Lung (tissue), 12 donors: ENCODE measurements around the gene AUTS2. TPM values are rescaled to one million over a fixed set of nuclear protein-coding genes. Genes with fewer than 3 reads are reported as not detected.

Experiments
- ATAC-seq: fragments of 200-7000 bp; cut with Tn5 transposase; one replicate; pipeline ENCODE4 v1.9.1; 2020; ENCODE audit warnings: moderate number of reproducible peaks; ENCODE audit not compliant: insufficient read depth, low FRiP score
- DNase-seq, 3 donors: peaks; one replicate each; pipeline ENCODE4 v3.0.0-alpha.2; 2013 to 2017
- H3K27ac ChIP-seq, 2 donors: one replicate each; pipeline ENCODE4 v1.5.1; 2013; ENCODE audit warnings: mild to moderate bottlenecking in 2 of 2, moderate library complexity in 2 of 2, control low read depth in 1 of 2, inconsistent platforms in 1 of 2, low read depth in 1 of 2, low read length in 1 of 2
- H3K27me3 ChIP-seq, 3 donors: one replicate each; pipeline ENCODE4 v1.5.1; 2013; ENCODE audit warnings: low read length in 2 of 3; ENCODE audit not compliant: control insufficient read depth in 3 of 3, insufficient read depth in 3 of 3
- H3K36me3 ChIP-seq, 4 donors: one replicate each; pipeline ENCODE4 v1.5.1; 2013; ENCODE audit warnings: low read length in 4 of 4, mild to moderate bottlenecking in 1 of 4, moderate library complexity in 1 of 4; ENCODE audit not compliant: control insufficient read depth in 4 of 4, insufficient read depth in 4 of 4
- H3K4me1 ChIP-seq, 5 donors: one replicate each; pipeline ENCODE4 v1.5.1; 2013; ENCODE audit warnings: low read length in 5 of 5, mild to moderate bottlenecking in 2 of 5, moderate library complexity in 1 of 5; ENCODE audit not compliant: control insufficient read depth in 5 of 5, insufficient read depth in 5 of 5
- H3K4me3 ChIP-seq: one replicate; pipeline ENCODE4 v1.5.1; 2013; ENCODE audit warnings: mild to moderate bottlenecking, control low read depth, moderate library complexity
- H3K9ac ChIP-seq, 2 donors: one replicate each; pipeline ENCODE4 v1.5.1; 2013; ENCODE audit warnings: low read length in 2 of 2, control low read depth in 1 of 2; ENCODE audit not compliant: insufficient read depth in 1 of 2
- H3K9me3 ChIP-seq, 4 donors: one replicate each; pipeline ENCODE4 v1.5.1; 2013; ENCODE audit warnings: low read length in 3 of 4, mild to moderate bottlenecking in 1 of 4, moderate library complexity in 1 of 4; ENCODE audit not compliant: control insufficient read depth in 4 of 4, insufficient read depth in 3 of 4
- CTCF ChIP-seq: IDR thresholded peaks from 2 replicates; pipeline ENCODE4 v1.5.1; 2012; ENCODE audit warnings: mild to moderate bottlenecking; ENCODE audit errors: control extremely low read depth, extremely low read depth
- whole genome bisulfite sequencing, 2 donors: extraction: QIAGEN DNeasy Blood & Tissue Kit; methylation state at CpG; one replicate each; pipeline ENCODE4 v1.1.7; 2013; 5-methylcytosine and 5-hydroxymethylcytosine counted together
- polyA plus RNA-seq, 2 donors: library from polyadenylated mRNA; stranded (reverse); fragments of 200-250 nt; gene quantifications; one replicate each; pipeline ENCODE4 v1.2.1, GENCODE V29; 2013
- total RNA-seq, 2 donors: library from RNA; depleted of rRNA in 1 of 2; stranded (reverse); fragments of >200 nt in 1 of 2; gene quantifications; one replicate each; pipeline ENCODE4 v1.2.1, GENCODE V29; 2014 to 2021
- donor health status: control.
- donor health status: control.
- donor health status: Bipolar disorder and iron deficiency.
- donor health status: healthy.
- donor health status: DM: yes; HTN: yes; CAD: no.

AUTS2 gene
- total and polyA plus RNA-seq, 4 donors: 11.8 to 115 (median 40.6) TPM

- Histone ChIP-seq H3K4me1 (peaks cover 0 to 27% (median 7%) of the 10 kb centered on the region in 5 donors), H3K9ac (no peak overlapping the region), H3K27ac (no peak overlapping the region), H3K4me3 (no peak overlapping the region), H3K36me3 (no peaks in the 10 kb centered on the region), H3K9me3 (no peaks in the 10 kb centered on the region), H3K27me3 (no peaks in the 10 kb centered on the region)
- no peak for ATAC-seq
- no peak for TF ChIP-seq CTCF
- WGBS, 2 donors: 49 to 50% methylated on average over 8 of the region's 8 CpGs
- no peak for DNase-seq
Measured at GRCh38 chr7:69610374-69611084, 12.3 kb downstream of the AUTS2 start.

GRCh38 chr7:69612981-69613380 is 14.7 kb downstream of the AUTS2 start:
- 92 to 95% methylated on average over 3 of the region's 3 CpGs for WGBS, 2 donors
- H3K9ac ChIP-seq: no peak overlapping the region
- no peaks in the 10 kb centered on the region for H3K27me3 ChIP-seq
- TF ChIP-seq CTCF: no peak
- H3K4me3 ChIP-seq: no peak overlapping the region
- ATAC-seq (no peak), DNase-seq (no peak)
- peaks cover 0 to 22% (median 3%) of the 10 kb centered on the region in 5 donors for H3K4me1 ChIP-seq
- H3K27ac ChIP-seq: no peak overlapping the region
- H3K36me3 ChIP-seq: no peaks in the 10 kb centered on the region
- H3K9me3 ChIP-seq: no peaks in the 10 kb centered on the region

- Histone ChIP-seq H3K4me1 (peaks cover 0 to 22% (median 3%) of the 10 kb centered on the region in 5 donors), H3K36me3 (no peaks in the 10 kb centered on the region), H3K9ac (no peak overlapping the region), H3K27ac (no peak overlapping the region), H3K4me3 (no peak overlapping the region), H3K9me3 (no peaks in the 10 kb centered on the region), H3K27me3 (no peaks in the 10 kb centered on the region)
- DNase-seq (no peak), ATAC-seq (no peak)
- 57 to 67% methylated on average over 2 of the region's 2 CpGs for WGBS, 2 donors
- no peak for TF ChIP-seq CTCF
Measured at GRCh38 chr7:69613846-69614245, 15.6 kb downstream of the AUTS2 start.

DNA sequence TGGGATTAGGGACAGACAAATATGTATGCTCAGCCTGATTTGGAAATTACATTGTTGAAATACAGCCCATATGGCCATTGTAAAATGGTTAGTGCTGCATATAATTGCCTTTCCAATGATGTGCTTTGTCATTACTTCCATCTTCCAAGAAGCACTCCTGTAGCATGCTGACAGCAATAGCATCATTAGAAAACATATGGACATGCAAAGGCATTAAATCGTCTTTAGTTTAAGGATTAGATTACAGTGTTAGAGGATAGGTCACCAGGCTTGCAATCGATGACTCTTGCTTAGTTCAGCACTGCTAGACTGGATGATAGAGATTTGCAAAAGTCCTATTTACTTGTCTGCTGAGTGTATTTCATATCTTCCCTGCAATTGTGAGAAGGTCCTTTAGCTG is 17.4 kb downstream of the AUTS2 start:
- TF ChIP-seq CTCF: no peak
- H3K9me3 ChIP-seq: no peaks in the 10 kb centered on the region
- no peaks in the 10 kb centered on the region for H3K36me3 ChIP-seq
- H3K4me3 ChIP-seq: no peak overlapping the region
- DNase-seq (no peak), ATAC-seq (no peak)
- peaks cover 0 to 9% (median 3%) of the 10 kb centered on the region in 5 donors for H3K4me1 ChIP-seq
- H3K27me3 ChIP-seq: no peaks in the 10 kb centered on the region
- H3K9ac ChIP-seq: no peak overlapping the region
- 93 to 95% methylated on average over 2 of the region's 2 CpGs for WGBS, 2 donors
- no peak overlapping the region for H3K27ac ChIP-seq
